Measurements from ENCODE around the gene FBH1. TPM values are rescaled to one million over a fixed set of nuclear protein-coding genes. Genes with fewer than 3 reads are reported as not detected.
"Not testable (repeated sequence)": the region's sequence is repeated elsewhere in the genome, so short reads cannot be mapped to it uniquely, and the experiment has no call there.

Gene FBH1
- total RNA-seq, 3 donors from 2014 or later: 61.2 to 67.9 (median 62.7) TPM

DNA sequence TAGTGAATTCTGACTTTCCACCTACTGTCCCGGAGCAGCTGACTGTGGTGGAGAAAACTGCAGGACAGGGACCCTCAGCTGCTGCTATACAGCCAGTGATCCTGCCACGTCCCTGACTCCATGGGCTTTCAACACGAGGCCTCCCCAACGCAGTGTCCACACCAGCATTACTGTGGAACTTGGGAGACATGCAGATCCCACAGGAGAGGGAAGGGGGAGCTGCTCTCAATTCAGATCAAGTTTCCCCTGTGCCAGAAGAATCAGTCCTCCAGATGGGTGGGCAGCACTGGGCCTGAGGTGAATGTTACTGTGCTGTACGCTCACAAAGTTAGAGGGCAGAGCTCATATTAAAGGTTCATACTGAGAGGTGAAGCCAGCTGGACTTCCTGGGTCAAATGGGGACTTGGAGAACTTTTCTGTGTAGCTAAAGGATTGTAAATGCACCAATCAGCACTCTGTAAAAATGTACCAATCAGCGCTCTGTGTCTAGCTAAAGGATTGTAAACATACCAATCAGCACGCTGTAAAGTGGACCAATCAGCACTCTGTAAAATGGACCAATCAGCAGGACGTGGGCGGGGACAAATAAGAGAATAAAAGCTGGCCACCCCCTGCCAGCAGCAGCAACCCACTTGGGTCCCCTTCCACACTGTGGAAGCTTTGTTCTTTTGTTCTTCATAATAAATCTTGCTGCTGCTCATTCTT is 26.9 kb upstream of the FBH1 start:
- not testable (repeated sequence) for H3K4me1 Mint-ChIP-seq (ENCODE audit: low read depth); DNase-seq; H3K9me3 Mint-ChIP-seq

DNA sequence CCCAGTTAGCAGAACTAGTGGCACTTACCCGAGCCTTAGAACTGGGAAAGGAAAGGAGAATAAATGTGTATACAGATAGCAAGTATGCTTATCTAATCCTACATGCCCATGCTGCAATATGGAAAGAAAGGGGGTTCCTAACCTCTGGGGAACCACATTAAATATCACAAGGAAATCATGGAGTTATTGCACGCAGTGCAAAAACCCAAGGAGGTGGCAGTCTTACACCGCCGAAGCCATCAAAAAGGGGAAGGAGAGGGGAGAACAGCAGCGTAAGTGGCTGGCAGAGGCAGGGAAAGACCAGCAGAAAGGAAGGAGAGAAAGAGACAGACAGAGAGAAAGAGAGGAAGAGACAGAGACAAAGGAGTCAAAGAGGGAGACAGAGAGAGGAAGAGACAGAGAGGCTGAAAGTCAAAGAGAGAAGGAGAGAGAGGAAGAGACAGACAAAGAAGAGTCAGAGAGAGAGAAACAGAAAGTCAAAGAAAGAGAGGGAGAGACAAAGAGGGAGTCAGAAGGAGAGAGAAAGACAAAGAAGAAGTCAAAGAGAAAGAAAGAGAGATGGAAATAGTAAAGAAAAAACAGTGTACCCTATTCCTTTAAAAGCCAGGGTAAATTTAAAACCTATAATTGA is 23.5 kb upstream of the FBH1 start:
- not testable (repeated sequence) for DNase-seq; H3K27me3 Mint-ChIP-seq (ENCODE audit: low read depth); H3K4me3 Mint-ChIP-seq; H3K36me3 Mint-ChIP-seq (ENCODE audit: insufficient read depth); H3K4me1 Mint-ChIP-seq (ENCODE audit: low read depth); ATAC-seq
- peaks cover 10% of the 10 kb centered on the region for H3K9me3 Mint-ChIP-seq

More for the DNA sequence above, 26.9 kb upstream of the FBH1 start:
- H3K4me3 Mint-ChIP-seq; ATAC-seq; H3K27me3 Mint-ChIP-seq (ENCODE audit: low read depth); H3K36me3 Mint-ChIP-seq (ENCODE audit: insufficient read depth): not testable (repeated sequence)

DNA sequence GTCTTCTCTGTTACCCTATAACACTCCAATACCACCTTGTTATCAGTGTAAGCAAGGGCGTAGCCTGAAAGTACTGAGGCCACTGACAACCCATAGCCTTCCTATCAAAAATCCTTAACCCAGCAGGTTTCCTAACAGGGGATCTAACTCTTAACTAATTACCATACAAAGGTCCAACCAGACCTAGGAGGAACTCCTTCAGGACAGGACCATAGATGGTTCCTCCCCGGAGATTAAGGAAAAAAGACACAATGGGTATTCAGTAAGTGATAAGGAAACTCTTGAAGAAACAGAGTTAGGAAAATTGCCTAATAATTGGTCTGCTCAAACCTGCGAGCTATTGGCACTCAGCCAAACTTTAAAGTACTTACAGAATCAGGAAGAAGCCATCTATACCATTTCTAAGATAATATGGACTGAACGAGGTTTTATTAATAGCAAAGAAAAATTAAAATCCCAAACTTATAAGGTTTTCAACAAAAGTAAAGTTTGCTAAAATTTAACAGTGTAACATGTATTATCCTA is 22.9 kb upstream of the FBH1 start:
- ATAC-seq; DNase-seq; H3K36me3 Mint-ChIP-seq (ENCODE audit: insufficient read depth); H3K27me3 Mint-ChIP-seq (ENCODE audit: low read depth); H3K4me3 Mint-ChIP-seq; H3K4me1 Mint-ChIP-seq (ENCODE audit: low read depth): not testable (repeated sequence)
- H3K9me3 Mint-ChIP-seq: peaks cover 10% of the 10 kb centered on the region

DNA sequence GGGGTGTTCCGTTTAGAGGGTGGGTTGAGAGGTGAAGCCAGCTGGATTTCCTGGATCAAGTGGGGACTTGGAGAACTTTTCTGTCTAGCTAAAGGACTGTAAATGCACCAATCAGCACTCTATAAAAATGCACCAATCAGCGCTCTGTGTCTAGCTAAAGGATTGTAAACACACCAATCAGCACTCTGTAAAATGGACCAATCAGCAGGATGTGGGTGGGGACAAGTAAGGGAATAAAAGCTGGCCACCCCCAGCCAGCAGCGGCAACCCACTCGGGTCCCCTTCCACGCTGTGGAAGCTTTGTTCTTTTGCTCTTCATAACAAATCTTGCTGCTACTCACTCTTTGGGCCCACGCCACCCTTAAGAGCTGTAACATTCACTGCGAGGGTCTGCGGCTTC is 21.7 kb upstream of the FBH1 start:
- DNase-seq; H3K4me1 Mint-ChIP-seq (ENCODE audit: low read depth); ATAC-seq; H3K27me3 Mint-ChIP-seq (ENCODE audit: low read depth); H3K4me3 Mint-ChIP-seq; H3K36me3 Mint-ChIP-seq (ENCODE audit: insufficient read depth): not testable (repeated sequence)
- H3K9me3 Mint-ChIP-seq: peaks cover 10% of the 10 kb centered on the region

DNA sequence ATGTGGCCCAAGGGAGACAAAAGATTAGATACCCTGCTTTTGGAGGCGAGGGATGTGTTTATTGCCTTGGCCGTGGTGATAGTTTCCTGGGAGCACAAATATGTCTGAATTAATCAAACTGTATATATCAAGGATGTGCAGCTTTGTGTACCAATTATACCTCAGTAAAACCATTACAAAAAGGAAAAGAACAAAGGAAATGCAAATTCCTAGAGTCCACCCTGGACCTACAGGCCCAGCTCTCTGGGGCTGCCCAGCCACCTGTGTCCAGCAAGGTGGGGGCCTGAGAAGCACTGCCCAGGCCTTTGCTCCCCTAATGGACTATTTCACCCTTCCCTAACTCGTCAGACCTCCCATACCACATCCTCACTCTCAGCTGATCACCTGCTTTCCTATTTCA is 20.9 kb upstream of the FBH1 start:
- no peaks in the 10 kb centered on the region for H3K27me3 Mint-ChIP-seq (ENCODE audit: low read depth)
- DNase-seq (no peak), ATAC-seq (no peak)
- peaks cover 10% of the 10 kb centered on the region for H3K9me3 Mint-ChIP-seq
- no peak overlapping the region for H3K4me3 Mint-ChIP-seq
- peaks cover 3% of the 10 kb centered on the region for H3K36me3 Mint-ChIP-seq (ENCODE audit: insufficient read depth)
- H3K4me1 Mint-ChIP-seq (ENCODE audit: low read depth): peaks cover 5% of the 10 kb centered on the region

DNA sequence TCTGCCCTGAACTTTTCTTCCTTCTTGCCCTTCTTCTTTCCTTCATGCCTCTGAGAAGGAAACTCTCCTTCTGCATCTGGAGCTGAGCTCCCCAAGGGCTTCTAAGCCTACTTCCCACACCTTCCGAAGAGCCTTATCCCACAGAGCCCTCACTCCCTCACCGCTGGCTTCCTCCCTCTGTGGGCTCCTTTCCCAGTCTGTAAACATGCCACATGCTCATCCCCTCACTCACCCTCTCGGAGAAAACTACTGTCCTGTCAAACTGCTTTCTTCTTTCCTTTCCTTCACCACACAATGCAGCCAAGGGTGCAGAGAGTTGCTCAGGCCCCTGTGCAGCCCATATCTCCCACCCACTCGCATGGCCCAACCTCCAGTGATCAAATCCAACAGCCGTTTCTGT is 18.4 kb upstream of the FBH1 start:
- H3K4me3 Mint-ChIP-seq: no peak overlapping the region
- no peak for DNase-seq
- peaks cover 2% of the 10 kb centered on the region for H3K4me1 Mint-ChIP-seq (ENCODE audit: low read depth)
- H3K9me3 Mint-ChIP-seq: peaks cover 10% of the 10 kb centered on the region
- ATAC-seq: no peak
- peaks cover 8% of the 10 kb centered on the region for H3K36me3 Mint-ChIP-seq (ENCODE audit: insufficient read depth)
- no peaks in the 10 kb centered on the region for H3K27me3 Mint-ChIP-seq (ENCODE audit: low read depth)

DNA sequence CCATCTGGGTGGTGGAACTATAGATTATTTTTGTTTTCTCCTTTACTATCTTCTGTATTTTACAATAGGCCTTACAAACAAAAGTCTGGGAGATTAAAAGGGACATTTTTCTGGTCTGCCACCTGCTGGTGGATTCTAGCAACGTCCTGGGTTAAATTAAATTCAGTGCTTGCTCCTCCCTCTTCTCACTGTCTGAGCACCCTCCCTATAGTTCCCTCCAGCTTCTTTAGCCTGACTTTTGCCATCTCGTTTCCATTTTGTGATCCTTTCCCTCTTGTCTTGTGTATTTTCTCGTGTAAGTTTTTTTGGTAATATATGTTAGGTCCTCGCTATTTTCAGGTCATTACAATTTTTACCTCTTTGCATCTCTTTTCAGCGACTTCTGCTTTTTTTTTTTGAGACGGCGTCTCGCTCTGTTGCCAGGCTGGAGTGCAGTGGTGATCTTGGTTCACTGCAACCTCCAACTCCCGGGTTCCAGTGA is 16.5 kb upstream of the FBH1 start:
- DNase-seq (peak; percentile 62), ATAC-seq (peak; percentile 84 to 94)
- Mint-ChIP-seq H3K9me3 (peaks cover 4% of the 10 kb centered on the region), H3K4me1 (ENCODE audit: low read depth) (peaks cover 2% of the 10 kb centered on the region), H3K36me3 (ENCODE audit: insufficient read depth) (peaks cover 17% of the 10 kb centered on the region), H3K27me3 (ENCODE audit: low read depth) (no peaks in the 10 kb centered on the region), H3K4me3 (peak overlapping the region; percentile 49)

DNA sequence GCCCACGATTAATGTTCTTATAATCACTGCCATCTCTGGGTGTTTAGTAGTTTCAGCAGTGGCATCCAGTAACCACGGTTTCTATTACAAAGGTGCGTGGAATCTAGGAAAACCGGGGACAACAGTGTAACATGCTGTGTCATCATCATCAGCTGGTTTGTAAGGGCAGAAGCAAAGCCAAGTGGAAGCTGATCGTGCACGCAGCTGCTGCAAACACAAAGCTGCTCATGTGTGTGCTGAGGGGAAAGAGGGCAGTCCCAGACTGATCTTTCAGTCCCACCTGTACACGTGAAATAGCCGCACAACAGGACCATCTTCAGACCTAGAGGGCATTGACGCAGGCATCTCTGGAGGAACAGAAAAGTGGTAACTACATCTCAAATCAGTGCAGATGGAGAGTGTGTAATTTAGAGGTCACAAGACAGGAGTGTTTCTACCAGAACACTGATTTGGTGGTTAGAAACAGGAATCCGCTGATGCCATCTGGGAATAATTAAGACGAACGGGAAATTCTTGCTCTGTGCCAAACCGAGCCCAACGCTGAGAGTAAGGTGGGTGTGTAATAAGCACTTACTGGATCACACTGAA is 13.8 kb upstream of the FBH1 start:
- Mint-ChIP-seq H3K4me3 (no peak overlapping the region), H3K36me3 (ENCODE audit: insufficient read depth) (peaks cover 20% of the 10 kb centered on the region), H3K9me3 (no peaks in the 10 kb centered on the region), H3K4me1 (ENCODE audit: low read depth) (peaks cover 2% of the 10 kb centered on the region), H3K27me3 (ENCODE audit: low read depth) (no peaks in the 10 kb centered on the region)
- DNase-seq (no peak), ATAC-seq (no peak)

DNA sequence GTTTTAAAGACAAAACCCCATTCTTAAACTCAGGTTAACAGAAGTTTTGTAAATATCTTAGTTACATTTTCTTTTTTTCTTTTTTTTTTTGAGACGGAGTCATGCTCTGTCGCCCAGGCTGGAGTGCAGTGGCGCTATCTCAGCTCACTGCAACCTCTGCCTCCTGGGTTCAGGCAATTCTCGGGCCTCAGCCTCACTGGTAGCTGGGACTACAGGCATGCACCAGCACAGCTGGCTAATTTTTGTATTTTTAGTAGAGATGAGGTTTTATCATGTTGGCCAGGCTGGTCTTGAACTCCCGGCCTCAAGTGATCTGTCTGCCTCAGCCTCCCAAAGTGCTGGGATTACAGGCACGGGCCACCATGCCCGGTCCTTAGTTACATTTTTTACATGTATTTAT is 13.0 kb upstream of the FBH1 start:
- not testable (repeated sequence) for H3K4me3 Mint-ChIP-seq; H3K9me3 Mint-ChIP-seq; H3K4me1 Mint-ChIP-seq (ENCODE audit: low read depth); ATAC-seq; DNase-seq; H3K27me3 Mint-ChIP-seq (ENCODE audit: low read depth)
- peaks cover 20% of the 10 kb centered on the region for H3K36me3 Mint-ChIP-seq (ENCODE audit: insufficient read depth)

DNA sequence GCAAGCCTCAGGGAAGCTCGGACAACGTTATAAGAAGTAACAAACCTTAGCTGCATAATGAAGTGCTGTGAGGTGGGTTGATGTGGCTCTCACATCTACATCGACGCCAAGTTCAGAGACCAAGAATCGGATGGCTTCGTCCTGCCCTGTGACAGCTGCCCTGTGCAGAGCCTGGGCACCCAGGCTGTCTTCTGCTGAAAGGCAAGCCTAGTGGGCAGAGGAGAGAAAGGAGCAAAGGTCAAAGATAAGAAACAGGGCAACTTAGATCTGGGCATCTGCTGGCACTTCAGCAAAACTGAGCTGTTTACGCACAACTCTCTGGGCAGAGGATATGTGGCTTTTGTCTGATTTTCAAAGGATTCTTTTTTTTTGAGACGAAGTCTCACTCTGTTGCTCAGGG is 7.1 kb upstream of the FBH1 start:
- DNase-seq (no peak), ATAC-seq (no peak)
- peaks cover 4% of the 10 kb centered on the region for H3K4me1 Mint-ChIP-seq (ENCODE audit: low read depth)
- no peak overlapping the region for H3K4me3 Mint-ChIP-seq
- peaks cover 35% of the 10 kb centered on the region for H3K36me3 Mint-ChIP-seq (ENCODE audit: insufficient read depth)
- no peaks in the 10 kb centered on the region for H3K27me3 Mint-ChIP-seq (ENCODE audit: low read depth)
- no peaks in the 10 kb centered on the region for H3K9me3 Mint-ChIP-seq

DNA sequence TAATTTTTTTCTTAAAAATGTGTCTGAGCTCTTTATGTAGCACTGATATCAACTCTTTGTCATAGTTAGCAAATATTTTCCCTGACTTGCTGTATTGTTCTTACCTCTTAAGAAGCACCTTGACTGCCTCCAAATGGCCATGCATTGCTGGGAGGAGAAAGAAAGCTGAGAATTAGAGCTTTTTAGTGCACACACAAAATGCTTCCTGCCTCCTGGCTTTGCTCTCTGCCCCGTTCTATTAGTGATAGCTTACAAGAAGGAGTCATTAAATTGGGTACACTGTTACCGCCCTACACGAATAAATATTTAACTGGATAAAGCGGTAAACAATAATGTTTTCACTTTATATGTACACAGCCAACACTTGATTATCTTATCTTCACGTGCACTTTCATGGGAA is 4.4 kb upstream of the FBH1 start:
- Mint-ChIP-seq H3K9me3 (no peaks in the 10 kb centered on the region), H3K4me3 (no peak overlapping the region), H3K27me3 (ENCODE audit: low read depth) (no peaks in the 10 kb centered on the region), H3K36me3 (ENCODE audit: insufficient read depth) (peaks cover 27% of the 10 kb centered on the region), H3K4me1 (ENCODE audit: low read depth) (peaks cover 14% of the 10 kb centered on the region)
- ATAC-seq (no peak), DNase-seq (no peak)

DNA sequence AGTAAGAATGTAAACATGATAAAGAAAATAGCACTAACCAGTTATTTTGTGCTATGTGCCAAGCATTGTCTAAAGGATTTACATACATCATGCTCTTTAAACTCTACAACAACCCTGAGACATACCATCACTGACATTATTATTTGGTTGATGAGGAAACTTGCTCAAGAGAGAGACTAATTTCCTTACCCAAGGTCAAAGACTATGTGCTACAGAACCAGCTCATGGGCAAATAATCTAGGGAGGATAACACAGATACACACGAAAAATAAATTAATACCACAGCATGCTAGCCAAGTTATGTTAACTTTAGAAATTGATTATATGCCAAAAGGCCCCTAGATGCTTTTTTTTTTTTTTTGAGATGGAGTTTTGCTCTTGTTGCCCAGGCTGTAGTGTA is 3.0 kb upstream of the FBH1 start:
- Mint-ChIP-seq H3K4me1 (ENCODE audit: low read depth) (peaks cover 28% of the 10 kb centered on the region), H3K27me3 (ENCODE audit: low read depth) (no peaks in the 10 kb centered on the region), H3K9me3 (no peaks in the 10 kb centered on the region), H3K36me3 (ENCODE audit: insufficient read depth) (peaks cover 27% of the 10 kb centered on the region), H3K4me3 (no peak overlapping the region)
- ATAC-seq (no peak), DNase-seq (no peak)

DNA sequence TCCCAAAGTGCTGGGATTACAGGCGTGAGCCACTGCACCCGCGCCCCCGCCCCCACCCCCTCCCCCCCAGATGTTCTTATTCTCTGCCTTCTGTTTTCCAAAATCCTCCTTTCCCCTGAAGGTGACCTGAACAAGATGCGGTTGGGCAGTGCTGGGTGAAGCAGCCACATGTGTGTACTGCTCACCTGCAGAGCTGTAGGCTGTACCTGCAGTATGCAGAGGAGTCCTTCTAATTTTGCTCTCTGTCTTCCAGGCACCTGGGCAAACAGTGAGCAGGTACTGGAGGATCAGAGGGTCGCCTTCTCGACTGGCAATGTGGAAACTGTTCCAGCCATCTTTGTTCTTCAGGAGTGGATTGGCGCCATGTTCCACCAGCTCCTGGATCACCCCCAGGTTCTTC is 2.4 kb upstream of the FBH1 start:
- no peak for ATAC-seq
- Mint-ChIP-seq H3K36me3 (ENCODE audit: insufficient read depth) (peaks cover 33% of the 10 kb centered on the region), H3K4me1 (ENCODE audit: low read depth) (peaks cover 34% of the 10 kb centered on the region), H3K4me3 (peak overlapping the region; percentile 90), H3K27me3 (ENCODE audit: low read depth) (no peaks in the 10 kb centered on the region), H3K9me3 (no peaks in the 10 kb centered on the region)
- no peak for DNase-seq

DNA sequence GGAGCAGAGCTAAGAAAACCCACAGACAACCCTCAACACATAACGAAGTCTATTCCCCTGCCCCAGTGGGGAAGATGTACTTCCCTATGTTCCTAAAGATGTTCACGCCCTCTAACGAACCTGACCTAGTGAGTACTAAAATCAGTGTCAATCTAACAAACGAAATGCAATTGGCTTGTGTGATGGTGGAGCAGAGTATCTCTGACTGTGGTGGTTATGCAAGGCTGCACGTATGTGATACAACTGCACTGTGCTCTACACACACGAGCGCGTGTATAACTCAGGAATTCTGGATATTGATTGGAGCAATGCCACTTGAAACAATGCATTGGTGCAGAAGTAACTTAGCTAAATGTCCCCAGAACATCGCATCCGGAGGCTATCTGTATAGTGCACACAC is 1.7 kb upstream of the FBH1 start:
- Mint-ChIP-seq H3K27me3 (ENCODE audit: low read depth) (no peaks in the 10 kb centered on the region), H3K9me3 (no peaks in the 10 kb centered on the region), H3K4me3 (peak overlapping the region; percentile 90), H3K4me1 (ENCODE audit: low read depth) (peaks cover 40% of the 10 kb centered on the region), H3K36me3 (ENCODE audit: insufficient read depth) (peaks cover 37% of the 10 kb centered on the region)
- ATAC-seq (no peak), DNase-seq (no peak)
